Measurements from ENCODE around the gene SLC25A29.

Gene SLC25A29

DNA sequence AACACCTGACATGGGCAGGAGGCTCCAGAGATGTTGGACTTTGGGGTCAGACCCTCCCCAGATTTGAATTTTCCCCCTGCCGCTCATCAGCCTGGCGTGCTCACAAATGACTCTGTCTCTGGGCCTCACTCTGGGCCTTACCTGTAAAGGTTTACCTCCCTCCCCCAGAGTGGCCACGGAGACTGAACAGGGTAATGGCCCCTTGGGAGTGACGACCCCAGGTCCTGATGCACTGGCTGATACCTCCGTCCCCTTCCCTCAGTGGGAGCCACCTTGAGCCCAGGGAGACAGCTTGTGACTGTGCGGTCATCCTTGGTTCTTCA lies 7.0 kb downstream of the SLC25A29 start:
- CTCF ChIA-PET: interaction anchor here (5.8 kb wide), 1 partner anchor 14 kb away, joined by 30 read pairs; no protein-coding TSS in a partner anchor
- POLR2A ChIA-PET: no interaction called here
- no peaks in the 10 kb centered on the region for H3K9me3 ChIP-seq (ENCODE audit: control insufficient read depth, insufficient read depth, low read depth, low read length)
- H3K36me3 ChIP-seq (ENCODE audit: control insufficient read depth in 2 of 2, insufficient read depth in 1 of 2, low read length in 2 of 2): peaks cover 0 to 6% of the 10 kb centered on the region in 2 experiments; a peak in 2 of 3 replicates
- TF ChIP-seq ZNF530 (tag by site-specific recombination; IDR thresholded peaks at IDR 0.05; ENCODE audit: low read depth): no peak
- no peak for TF ChIP-seq ZNF324 (tag by site-specific recombination; IDR thresholded peaks at IDR 0.05)
- no peak for TF ChIP-seq ZNF792 (tag by site-specific recombination; IDR thresholded peaks at IDR 0.05)
- no peak for TF ChIP-seq ZNF843 (tag by site-specific recombination; IDR thresholded peaks at IDR 0.05)
- no peak for TF ChIP-seq OSR2 (tag by site-specific recombination; IDR thresholded peaks at IDR 0.05)
- TF ChIP-seq KLF9 (tag by site-specific recombination; IDR thresholded peaks at IDR 0.05; ENCODE audit: low read depth): no peak
- no peak for TF ChIP-seq HOXA7 (CRISPR knock-in tag; IDR thresholded peaks at IDR 0.05; ENCODE audit: borderline replicate concordance)
- TF ChIP-seq, protein P1, sequence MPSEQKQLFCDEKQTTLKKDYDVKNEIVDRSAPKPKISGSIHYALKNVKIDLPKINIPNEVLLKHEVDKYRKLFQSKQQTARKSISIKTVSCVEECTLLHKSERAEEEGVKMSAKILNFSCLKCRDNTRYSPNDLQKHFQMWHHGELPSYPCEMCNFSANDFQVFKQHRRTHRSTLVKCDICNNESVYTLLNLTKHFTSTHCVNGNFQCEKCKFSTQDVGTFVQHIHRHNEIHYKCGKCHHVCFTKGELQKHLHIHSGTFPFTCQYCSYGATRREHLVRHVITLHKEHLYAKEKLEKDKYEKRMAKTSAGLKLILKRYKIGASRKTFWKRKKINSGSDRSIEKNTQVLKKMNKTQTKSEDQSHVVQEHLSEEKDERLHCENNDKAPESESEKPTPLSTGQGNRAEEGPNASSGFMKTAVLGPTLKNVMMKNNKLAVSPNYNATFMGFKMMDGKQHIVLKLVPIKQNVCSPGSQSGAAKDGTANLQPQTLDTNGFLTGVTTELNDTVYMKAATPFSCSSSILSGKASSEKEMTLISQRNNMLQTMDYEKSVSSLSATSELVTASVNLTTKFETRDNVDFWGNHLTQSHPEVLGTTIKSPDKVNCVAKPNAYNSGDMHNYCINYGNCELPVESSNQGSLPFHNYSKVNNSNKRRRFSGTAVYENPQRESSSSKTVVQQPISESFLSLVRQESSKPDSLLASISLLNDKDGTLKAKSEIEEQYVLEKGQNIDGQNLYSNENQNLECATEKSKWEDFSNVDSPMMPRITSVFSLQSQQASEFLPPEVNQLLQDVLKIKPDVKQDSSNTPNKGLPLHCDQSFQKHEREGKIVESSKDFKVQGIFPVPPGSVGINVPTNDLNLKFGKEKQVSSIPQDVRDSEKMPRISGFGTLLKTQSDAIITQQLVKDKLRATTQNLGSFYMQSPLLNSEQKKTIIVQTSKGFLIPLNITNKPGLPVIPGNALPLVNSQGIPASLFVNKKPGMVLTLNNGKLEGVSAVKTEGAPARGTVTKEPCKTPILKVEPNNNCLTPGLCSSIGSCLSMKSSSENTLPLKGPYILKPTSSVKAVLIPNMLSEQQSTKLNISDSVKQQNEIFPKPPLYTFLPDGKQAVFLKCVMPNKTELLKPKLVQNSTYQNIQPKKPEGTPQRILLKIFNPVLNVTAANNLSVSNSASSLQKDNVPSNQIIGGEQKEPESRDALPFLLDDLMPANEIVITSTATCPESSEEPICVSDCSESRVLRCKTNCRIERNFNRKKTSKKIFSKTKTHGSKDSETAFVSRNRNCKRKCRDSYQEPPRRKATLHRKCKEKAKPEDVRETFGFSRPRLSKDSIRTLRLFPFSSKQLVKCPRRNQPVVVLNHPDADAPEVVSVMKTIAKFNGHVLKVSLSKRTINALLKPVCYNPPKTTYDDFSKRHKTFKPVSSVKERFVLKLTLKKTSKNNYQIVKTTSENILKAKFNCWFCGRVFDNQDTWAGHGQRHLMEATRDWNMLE (tag by site-specific recombination; conservative IDR thresholded peaks at IDR 0.05; ENCODE audit: low read depth): no peak
- TF ChIP-seq ZNF140 (tag by site-specific recombination; IDR thresholded peaks at IDR 0.05): no peak
- no peak for TF ChIP-seq ZNF449 (tag by site-specific recombination; IDR thresholded peaks at IDR 0.05)
- TF ChIP-seq ZNF624 (tag by site-specific recombination; IDR thresholded peaks at IDR 0.05): no peak
- TF ChIP-seq HOXD13 (CRISPR knock-in tag; IDR thresholded peaks at IDR 0.05; ENCODE audit: borderline replicate concordance): no peak
- no peak for TF ChIP-seq ZNF133 (tag by site-specific recombination; IDR thresholded peaks at IDR 0.05)
- no peak for TF ChIP-seq BCL11B (tag by site-specific recombination; IDR thresholded peaks at IDR 0.05; ENCODE audit: low read depth)
- TF ChIP-seq KLF7 (tag by site-specific recombination; IDR thresholded peaks at IDR 0.05; ENCODE audit: borderline replicate concordance): no peak
- TF ChIP-seq ATF2 (tag by site-specific recombination; IDR thresholded peaks at IDR 0.05; ENCODE audit: low read depth): no peak
- no peak for TF ChIP-seq ZBTB26 (tag by site-specific recombination; optimal IDR thresholded peaks at IDR 0.05)
- no peak overlapping the region for H3K4me3 ChIP-seq (ENCODE audit: low read depth, low read length)
- H3K4me1 ChIP-seq (ENCODE audit: control insufficient read depth, insufficient read depth, low read length): no peaks in the 10 kb centered on the region
- no peak overlapping the region for H3K27ac ChIP-seq (ENCODE audit: extremely low read depth, low read depth, low read length)
